HepG2 (cell line): ENCODE results near the gene HPRT1.

ENCODE experiments used
- EP300 ChIP-seq, 3 experiments: sonication (generic) in 1 of 3; formaldehyde crosslinking in 1 of 3; IDR thresholded peaks; 2 replicates each; pipeline versions ENCODE4 v1.5.1 to v1.6.1; 2011 to 2020; ENCODE audit warnings: low read depth in 2 of 3, low read length in 2 of 3, borderline replicate concordance in 1 of 3, improper control_type of control experiment in 1 of 3, mild to moderate bottlenecking in 1 of 3, missing genetic modification reagents in 1 of 3, moderate library complexity in 1 of 3
- HNRNPK ChIP-seq: fragments of 200-400 bp; formaldehyde crosslinking; IDR thresholded peaks from 2 replicates; pipeline ENCODE4 v1.6.1; 2018; ENCODE audit warnings: low read length, low read depth, moderate library complexity, mild to moderate bottlenecking; ENCODE audit not compliant: poor library complexity, severe bottlenecking
- HNRNPUL1 ChIP-seq: fragments of 200-400 bp; formaldehyde crosslinking; IDR thresholded peaks from 2 replicates; pipeline ENCODE4 v1.6.1; 2017; ENCODE audit warnings: low read depth, mild to moderate bottlenecking, low read length, moderate library complexity
- RXRB ChIP-seq: IDR thresholded peaks from 2 replicates; pipeline ENCODE4 v1.6.1; 2016; ENCODE audit warnings: borderline replicate concordance, missing genetic modification reagents, missing compliant biosample characterization
- TOPORS ChIP-seq: sonication (generic); formaldehyde crosslinking; IDR thresholded peaks from 2 replicates; pipeline ENCODE4 v1.8.0; 2023; ENCODE audit warnings: mild to moderate bottlenecking, missing genetic modification reagents
- ZNF296 ChIP-seq: sonication (generic); formaldehyde crosslinking; conservative IDR thresholded peaks from 2 replicates; pipeline ENCODE4 v1.5.0; 2020; ENCODE audit warnings: mild to moderate bottlenecking, missing genetic modification reagents
- ZNF777 ChIP-seq: sonication (generic); formaldehyde crosslinking; IDR thresholded peaks from 2 replicates; pipeline ENCODE4 v1.4.0; 2020; ENCODE audit warnings: missing genetic modification reagents
- TF ChIP-seq, protein P1 (sequence below): sonication (generic); formaldehyde crosslinking; IDR thresholded peaks from 2 replicates; pipeline ENCODE4 v1.5.0; 2020; ENCODE audit warnings: mild to moderate bottlenecking, missing genetic modification reagents, moderate library complexity
- TF ChIP-seq, protein P2 (sequence below): sonication (generic); formaldehyde crosslinking; IDR thresholded peaks from 2 replicates; pipeline ENCODE4 v1.5.0; 2020; ENCODE audit warnings: missing genetic modification reagents, mild to moderate bottlenecking, borderline replicate concordance

DNA sequence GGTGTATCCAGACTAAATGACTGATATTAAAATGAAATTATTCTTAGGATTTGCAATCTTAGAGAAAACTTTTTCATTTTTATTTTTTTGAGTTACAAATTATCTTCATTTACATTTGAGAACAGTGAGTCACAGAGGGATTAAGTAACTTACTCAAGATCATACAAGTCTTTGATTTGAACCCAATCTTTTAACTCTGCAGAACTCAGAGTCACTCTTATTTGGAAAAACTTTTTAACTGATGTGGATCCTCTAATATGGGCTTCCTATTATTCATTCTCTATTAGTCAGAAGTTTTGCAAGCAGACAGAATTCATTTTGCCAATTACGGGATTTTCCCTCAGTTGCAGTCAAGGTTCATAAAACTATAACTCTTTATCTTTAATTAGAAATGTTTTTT, 20.1 kb downstream of the HPRT1 start:
- TF ChIP-seq TOPORS (CRISPR knock-in tag) (no peak), EP300 (IDR thresholded peaks at IDR 0.05; ENCODE audit: low read depth in 2 of 2, low read length in 2 of 2) (no peak), EP300 (CRISPR knock-in tag; IDR thresholded peaks at IDR 0.05; ENCODE audit: borderline replicate concordance) (no peak), HNRNPK (no peak), ZNF296 (no peak), RXRB (CRISPR knock-in tag) (no peak), ZNF777 (no peak), HNRNPUL1 (no peak)
- TF ChIP-seq, protein P1, sequence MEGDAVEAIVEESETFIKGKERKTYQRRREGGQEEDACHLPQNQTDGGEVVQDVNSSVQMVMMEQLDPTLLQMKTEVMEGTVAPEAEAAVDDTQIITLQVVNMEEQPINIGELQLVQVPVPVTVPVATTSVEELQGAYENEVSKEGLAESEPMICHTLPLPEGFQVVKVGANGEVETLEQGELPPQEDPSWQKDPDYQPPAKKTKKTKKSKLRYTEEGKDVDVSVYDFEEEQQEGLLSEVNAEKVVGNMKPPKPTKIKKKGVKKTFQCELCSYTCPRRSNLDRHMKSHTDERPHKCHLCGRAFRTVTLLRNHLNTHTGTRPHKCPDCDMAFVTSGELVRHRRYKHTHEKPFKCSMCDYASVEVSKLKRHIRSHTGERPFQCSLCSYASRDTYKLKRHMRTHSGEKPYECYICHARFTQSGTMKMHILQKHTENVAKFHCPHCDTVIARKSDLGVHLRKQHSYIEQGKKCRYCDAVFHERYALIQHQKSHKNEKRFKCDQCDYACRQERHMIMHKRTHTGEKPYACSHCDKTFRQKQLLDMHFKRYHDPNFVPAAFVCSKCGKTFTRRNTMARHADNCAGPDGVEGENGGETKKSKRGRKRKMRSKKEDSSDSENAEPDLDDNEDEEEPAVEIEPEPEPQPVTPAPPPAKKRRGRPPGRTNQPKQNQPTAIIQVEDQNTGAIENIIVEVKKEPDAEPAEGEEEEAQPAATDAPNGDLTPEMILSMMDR, result no peak
- TF ChIP-seq, protein P2, sequence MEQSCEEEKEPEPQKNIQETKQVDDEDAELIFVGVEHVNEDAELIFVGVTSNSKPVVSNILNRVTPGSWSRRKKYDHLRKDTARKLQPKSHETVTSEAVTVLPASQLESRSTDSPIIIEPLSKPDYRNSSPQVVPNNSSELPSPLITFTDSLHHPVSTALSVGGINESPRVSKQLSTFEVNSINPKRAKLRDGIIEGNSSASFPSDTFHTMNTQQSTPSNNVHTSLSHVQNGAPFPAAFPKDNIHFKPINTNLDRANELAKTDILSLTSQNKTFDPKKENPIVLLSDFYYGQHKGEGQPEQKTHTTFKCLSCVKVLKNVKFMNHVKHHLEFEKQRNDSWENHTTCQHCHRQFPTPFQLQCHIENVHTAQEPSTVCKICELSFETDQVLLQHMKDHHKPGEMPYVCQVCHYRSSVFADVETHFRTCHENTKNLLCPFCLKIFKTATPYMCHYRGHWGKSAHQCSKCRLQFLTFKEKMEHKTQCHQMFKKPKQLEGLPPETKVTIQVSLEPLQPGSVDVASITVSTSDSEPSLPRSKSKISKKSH, result no peak
